ENCODE results near the gene KRT14.

KRT14 gene

DNA sequence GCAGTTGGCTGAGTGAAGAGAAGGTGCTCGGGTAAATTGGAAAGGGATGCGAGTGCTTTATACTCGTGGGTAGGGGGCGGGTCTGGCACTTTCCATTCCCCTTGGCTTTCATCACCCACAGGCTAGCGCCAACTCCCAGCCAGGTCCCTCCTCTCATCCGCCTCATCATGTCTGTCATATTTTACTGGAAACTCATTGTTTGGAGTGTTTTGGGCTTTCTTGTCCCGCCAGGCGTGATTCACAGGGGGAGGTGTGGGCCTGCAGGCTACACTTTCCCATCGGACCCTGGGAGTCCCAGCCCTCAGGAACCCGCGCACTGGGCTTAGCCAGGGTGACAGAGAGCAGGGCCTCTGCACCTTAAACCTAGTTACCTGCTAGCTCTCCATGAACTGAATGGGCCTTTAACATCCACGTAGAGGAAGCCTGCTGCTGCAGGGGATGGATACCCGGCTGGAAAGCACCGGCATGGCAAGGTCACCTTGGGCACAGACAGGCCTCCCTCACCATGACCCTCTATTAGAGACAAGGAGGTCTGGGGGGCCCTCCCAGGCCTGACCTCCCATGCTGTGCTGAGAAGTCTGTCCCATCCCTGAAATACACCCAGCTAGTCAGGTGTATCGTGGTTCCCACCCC lies at the start of gene KRT14:
KRT14 (minus strand) TSS at position 33 of the 633 bp plus-strand sequence. CDS start 61 bp downstream, outside the sequence.
- ChIA-PET CTCF (interaction anchor here (1.2 to 3.6 kb wide), 2 partner anchors 37 to 61 kb away, joined by 3 to 10 read pairs; no protein-coding TSS in a partner anchor), POLR2A (no interaction called here)
- TF ChIP-seq, protein P1, sequence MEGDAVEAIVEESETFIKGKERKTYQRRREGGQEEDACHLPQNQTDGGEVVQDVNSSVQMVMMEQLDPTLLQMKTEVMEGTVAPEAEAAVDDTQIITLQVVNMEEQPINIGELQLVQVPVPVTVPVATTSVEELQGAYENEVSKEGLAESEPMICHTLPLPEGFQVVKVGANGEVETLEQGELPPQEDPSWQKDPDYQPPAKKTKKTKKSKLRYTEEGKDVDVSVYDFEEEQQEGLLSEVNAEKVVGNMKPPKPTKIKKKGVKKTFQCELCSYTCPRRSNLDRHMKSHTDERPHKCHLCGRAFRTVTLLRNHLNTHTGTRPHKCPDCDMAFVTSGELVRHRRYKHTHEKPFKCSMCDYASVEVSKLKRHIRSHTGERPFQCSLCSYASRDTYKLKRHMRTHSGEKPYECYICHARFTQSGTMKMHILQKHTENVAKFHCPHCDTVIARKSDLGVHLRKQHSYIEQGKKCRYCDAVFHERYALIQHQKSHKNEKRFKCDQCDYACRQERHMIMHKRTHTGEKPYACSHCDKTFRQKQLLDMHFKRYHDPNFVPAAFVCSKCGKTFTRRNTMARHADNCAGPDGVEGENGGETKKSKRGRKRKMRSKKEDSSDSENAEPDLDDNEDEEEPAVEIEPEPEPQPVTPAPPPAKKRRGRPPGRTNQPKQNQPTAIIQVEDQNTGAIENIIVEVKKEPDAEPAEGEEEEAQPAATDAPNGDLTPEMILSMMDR (IDR thresholded peaks at IDR 0.05; ENCODE audit: control extremely low read depth, extremely low read depth, low read depth, missing control alignments) = no peak
- DNase-seq (ENCODE audit: extremely low spot score) = no peak

DNA sequence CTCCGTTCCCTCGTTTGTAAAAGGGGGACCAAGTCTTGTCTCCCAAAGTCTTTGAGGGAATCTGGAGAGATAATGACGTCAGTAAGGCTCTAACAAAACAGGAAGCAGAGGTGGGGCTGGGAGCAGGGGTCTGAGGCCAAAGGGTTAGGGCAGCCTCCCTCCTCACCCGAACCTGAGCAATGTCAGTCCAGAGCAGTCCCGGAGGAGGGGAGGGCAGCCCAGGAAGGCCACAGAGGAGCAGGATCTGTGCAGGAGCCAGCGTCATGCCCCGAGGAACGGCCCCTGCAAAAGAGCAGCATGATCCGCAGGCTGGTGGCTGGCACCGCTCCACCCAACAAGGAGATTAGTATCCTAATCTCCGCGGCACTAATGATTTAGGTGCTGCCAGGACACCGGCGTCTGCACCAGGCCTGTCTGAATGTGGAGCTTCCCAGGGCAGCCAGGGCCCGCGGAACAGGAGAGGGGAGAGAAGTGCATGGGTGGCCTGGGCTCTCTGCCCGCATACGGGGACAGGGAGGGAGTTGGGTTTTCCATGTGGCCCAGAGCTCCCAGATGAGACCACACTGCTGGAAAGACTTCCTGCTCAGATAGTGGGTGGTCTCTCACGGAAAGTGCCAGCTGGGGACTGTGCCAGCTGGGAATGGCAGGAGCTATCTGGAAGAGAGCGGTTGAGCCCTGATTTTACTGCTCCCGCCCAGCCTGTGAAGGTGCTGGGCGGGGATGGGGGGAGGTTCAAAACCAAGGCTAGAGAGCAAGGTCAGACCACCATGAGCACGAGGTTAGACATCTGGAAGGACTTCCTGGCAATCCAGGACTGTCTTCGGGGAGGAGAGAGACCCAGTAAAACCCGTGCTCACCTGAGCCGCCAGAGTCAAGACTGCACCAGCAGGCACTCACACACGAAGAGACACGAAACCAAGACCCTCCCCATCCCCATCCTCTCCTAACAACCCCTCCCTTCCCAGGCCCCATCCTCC lies 48.7 kb upstream of the KRT14 start:
- ChIA-PET POLR2A (no interaction called here), CTCF (interaction anchor here (1.8 to 2.9 kb wide), 3 partner anchors 14 to 30 kb away, joined by 4 to 18 read pairs (median 4); no protein-coding TSS in a partner anchor)
- TF ChIP-seq, protein P1 (IDR thresholded peaks at IDR 0.05; ENCODE audit: control extremely low read depth, extremely low read depth, low read depth, missing control alignments) = no peak
- no peak for DNase-seq (ENCODE audit: extremely low spot score)

DNA sequence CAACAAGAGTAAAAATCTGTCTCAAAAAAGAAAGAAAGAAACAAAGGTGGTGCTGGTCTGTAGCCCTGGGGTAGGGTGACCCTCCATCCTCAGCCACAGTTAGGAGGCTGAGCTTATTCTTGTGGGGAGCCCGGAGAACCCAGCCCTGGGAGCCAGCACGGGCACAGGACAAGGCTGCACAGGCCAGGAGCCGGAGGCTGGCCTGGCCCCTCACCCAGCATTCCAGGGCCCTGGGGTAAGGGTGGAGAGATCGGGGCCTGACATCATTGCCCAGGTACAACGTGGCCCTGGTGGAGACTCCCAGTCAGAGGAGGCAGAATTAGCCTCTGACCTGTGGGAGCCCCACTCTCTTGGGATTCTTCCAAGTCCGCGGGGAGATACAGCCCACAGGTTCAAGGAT lies 47.9 kb upstream of the KRT14 start:
- TF ChIP-seq, protein P1 (IDR thresholded peaks at IDR 0.05; ENCODE audit: control extremely low read depth, extremely low read depth, low read depth, missing control alignments) = no peak
- no peak for DNase-seq (ENCODE audit: extremely low spot score)
- POLR2A ChIA-PET = no interaction called here
- CTCF ChIA-PET = interaction anchor here (0.7 to 2.9 kb wide), 3 partner anchors 14 to 28 kb away, joined by 4 to 18 read pairs (median 5); no protein-coding TSS in a partner anchor

DNA sequence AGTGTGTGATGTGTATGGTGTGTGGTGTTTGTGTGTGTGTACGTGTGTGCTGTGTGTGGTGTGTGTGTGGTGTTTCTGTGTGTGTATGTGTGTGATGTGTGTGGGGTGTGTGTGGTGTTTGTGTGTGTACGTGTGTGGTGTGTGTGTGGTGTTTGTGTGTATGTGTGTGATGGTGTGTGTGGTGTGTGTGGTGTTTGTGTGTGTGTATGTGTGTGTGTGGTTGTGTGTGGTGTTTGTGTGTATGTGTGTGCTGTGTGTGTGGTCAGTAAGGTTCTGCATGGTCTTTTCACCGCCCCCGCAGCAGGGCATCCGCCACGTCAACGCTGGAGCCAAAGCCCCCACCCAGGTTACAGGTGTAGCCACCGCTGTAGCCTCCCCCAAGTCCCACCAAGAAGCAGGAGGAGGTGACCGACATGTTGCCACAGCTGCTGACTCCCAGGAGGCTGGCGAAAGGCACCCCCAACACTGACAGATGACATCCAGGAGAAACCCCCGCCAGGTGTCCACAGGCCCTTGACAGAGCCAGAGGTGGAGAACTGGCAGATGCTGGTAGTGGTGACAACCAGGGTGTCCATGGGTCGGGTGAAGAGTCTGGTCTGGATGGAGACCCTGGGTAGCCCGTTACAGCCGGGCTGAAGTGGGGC lies 47.0 kb upstream of the KRT14 start:
- POLR2A ChIA-PET = no interaction called here
- no peak for DNase-seq (ENCODE audit: extremely low spot score)
- TF ChIP-seq, protein P1 (IDR thresholded peaks at IDR 0.05; ENCODE audit: control extremely low read depth, extremely low read depth, low read depth, missing control alignments) = no peak
- CTCF ChIA-PET = interaction anchor here (0.7 kb wide), 1 partner anchor 15 kb away, joined by 5 read pairs; no protein-coding TSS in a partner anchor

DNA sequence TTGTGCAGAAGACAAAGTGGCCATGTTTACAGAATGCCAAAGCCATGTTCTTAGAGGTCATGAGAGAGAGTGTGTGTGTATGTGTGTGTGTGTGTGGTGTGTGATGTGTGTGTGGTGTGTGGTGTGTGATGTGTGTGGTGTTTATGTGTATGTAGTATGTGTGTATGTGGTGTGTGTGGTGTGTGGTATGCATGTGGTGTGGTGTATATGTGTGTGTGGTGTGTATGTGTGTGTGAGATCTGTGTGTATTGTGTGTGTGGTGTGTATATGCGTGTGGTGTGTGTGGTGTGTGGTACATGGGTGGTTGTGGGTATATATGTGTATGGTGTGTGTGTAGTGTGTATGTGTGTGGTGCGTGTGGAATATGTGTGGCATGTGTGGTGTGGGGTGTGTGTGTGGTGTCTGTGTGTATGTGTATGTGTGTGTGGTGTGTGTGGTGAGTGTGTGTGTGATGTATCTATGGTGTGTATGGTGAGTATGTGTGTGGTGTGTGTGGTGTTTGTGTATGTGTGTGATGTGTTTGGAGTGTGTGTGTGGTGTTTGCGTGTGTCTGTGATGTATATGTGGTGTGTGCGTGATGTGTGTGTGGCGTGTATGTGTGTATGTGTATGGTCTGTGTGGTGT lies 45.9 kb upstream of the KRT14 start:
- DNase-seq (ENCODE audit: extremely low spot score) = no peak
- TF ChIP-seq, protein P1 (IDR thresholded peaks at IDR 0.05; ENCODE audit: control extremely low read depth, extremely low read depth, low read depth, missing control alignments) = no peak
- ChIA-PET CTCF (no interaction called here), POLR2A (no interaction called here)

DNA sequence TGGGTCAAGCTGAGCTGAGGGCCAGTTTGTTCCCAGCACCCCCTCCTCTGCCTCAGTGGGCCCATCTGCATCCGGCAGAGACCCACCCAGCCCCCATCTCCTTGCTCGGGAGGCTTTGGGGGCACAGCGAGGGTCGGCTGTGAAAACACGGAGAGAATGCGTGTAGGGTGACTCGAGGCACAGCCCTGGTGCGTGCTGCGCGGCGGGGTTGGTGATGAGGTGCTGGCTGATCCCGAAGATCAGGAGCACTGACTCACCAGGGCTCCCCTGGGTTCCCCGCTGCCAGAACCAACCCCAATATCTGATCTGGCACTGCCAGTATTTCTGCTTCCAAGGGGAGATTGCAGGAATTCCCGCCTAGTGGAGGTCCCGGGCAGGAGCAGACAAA lies 45.2 kb upstream of the KRT14 start:
- CTCF ChIA-PET = no interaction called here
- TF ChIP-seq, protein P1 (IDR thresholded peaks at IDR 0.05; ENCODE audit: control extremely low read depth, extremely low read depth, low read depth, missing control alignments) = no peak
- POLR2A ChIA-PET = no interaction called here
- DNase-seq (ENCODE audit: extremely low spot score) = no peak
